Muscle layer of duodenum (tissue), 2 donors: ENCODE data around the gene RCAN1.
A peak's percentile ranks its signal among the peaks of the same experiment; 100 is the strongest.

Source experiments
- H3K27ac ChIP-seq: one replicate; pipeline ENCODE4 v1.7.0; 2013; ENCODE audit warnings: mild to moderate bottlenecking, low read length
- H3K27me3 ChIP-seq: one replicate; pipeline ENCODE4 v1.7.0; 2013; ENCODE audit warnings: low read depth, mild to moderate bottlenecking, control low read depth, low read length
- H3K36me3 ChIP-seq, 2 donors: one replicate each; pipeline ENCODE4 v1.7.0; 2013; ENCODE audit warnings: low read length in 2 of 2, control low read depth in 1 of 2, mild to moderate bottlenecking in 1 of 2; ENCODE audit not compliant: insufficient read depth in 2 of 2, control insufficient read depth in 1 of 2
- H3K4me1 ChIP-seq, 2 donors: one replicate each; pipeline ENCODE4 v1.7.0; 2013; ENCODE audit warnings: low read length in 2 of 2, mild to moderate bottlenecking in 2 of 2, control low read depth in 1 of 2, moderate library complexity in 1 of 2; ENCODE audit not compliant: insufficient read depth in 2 of 2, control insufficient read depth in 1 of 2
- H3K4me3 ChIP-seq, 2 donors: one replicate each; pipeline ENCODE4 v1.7.0; 2013; ENCODE audit warnings: low read length in 2 of 2, low read depth in 1 of 2, mild to moderate bottlenecking in 1 of 2
- H3K9me3 ChIP-seq, 2 donors: one replicate each; pipeline ENCODE4 v1.7.0; 2013; ENCODE audit warnings: low read length in 2 of 2, control low read depth in 1 of 2, mild to moderate bottlenecking in 1 of 2; ENCODE audit not compliant: control insufficient read depth in 1 of 2
- donor health status: healthy.

Gene RCAN1

DNA sequence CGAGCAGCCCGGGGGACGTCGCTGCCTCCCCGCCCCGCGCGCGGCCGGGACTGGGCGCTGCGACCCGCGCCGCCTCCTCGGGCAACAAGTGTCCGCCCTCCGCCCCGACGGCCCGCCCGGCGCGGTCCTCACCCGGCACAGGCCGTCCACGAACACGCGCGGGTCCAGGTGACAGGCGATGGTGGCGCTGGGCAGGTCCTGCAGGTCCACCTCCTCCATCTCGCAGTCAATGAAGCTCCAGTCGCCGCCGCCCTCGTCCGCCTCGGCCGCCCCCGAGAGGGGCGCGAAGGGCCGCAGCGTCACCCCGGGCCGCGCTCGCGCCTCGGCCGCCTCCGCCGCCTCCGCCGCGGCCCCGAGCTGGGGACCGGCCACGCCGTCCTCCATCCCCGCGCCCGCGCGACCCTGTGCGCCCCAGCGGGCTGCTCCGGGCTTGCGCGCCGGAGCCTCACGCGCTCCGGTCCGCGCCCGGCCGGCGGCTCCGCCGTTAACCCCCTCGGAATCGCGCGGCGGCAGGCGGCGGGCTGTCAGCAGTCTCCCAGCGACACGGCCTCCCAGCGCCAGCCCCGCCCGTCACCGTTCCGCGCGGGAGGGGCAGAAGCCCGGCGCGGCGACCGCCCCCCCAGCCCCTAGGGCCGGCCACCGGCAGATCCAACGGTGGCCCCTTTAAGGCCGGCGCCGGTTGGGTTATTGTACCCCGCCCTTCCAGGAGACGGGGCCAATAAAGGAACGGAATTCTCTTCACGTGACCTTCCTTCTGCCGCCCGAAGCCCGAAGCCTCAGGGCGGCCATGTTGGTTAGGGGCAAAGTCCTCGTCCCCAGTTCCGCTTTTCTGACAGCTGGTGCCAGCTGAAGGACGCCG, at the start of gene RCAN1:
Gene RCAN1, minus strand, starts transcription at position 486 of the 859 bp plus-strand sequence. Its CDS starts 102 bp downstream, at position 384.
- peak within 1 kb of the TSS; percentile 70 to 81 for H3K4me3 ChIP-seq
- no peaks in the 10 kb centered on the region for H3K36me3 ChIP-seq
- H3K27ac ChIP-seq: peak within 1 kb of the TSS; percentile 87
- no peaks in the 10 kb centered on the region for H3K9me3 ChIP-seq
- no peaks in the 10 kb centered on the region for H3K27me3 ChIP-seq
- peaks cover 0 to 23% of the 10 kb centered on the region in 2 donors for H3K4me1 ChIP-seq

DNA sequence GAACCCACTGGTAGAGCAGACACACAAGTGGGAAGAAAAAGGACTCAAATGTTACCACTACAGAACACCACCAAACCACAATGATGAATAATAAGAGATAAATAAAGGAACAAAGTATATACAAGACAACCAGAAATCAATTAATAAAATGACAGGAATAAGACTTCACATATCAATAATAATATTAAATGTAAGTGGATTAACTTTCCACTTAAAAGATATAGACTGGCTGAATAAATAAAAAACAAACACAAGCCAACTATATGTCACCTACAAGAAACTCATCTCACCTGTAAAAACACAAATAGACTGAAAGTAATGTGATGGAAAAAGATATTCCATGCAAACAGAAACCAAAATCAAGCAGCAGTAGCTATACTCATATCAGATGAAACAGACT, 46.9 kb upstream of the RCAN1 start:
- Histone ChIP-seq H3K27ac (no peak overlapping the region), H3K9me3 (peaks cover 14 to 24% of the 10 kb centered on the region in 2 donors)

DNA sequence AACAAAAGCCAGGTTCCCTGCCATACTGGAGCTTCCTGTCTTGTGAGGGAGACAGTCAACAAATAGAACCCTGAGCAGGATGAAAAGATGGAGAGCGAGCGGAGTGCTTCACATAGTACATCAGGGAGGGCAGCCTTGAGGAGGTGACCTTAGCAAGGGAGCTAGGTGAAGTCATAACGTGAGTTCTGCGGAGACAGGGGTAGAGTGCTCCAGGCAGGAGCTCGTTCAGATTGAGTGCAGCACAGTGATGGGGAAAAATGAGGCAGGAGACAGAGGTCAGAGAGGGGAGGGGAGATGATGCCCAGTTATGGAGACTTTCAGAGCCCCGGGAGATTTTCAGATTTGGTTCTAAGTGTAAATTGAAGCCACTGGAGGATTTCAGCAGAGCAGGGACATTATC, 38.6 kb upstream of the RCAN1 start:
- H3K4me1 ChIP-seq: no peaks in the 10 kb centered on the region
- H3K4me3 ChIP-seq: no peak overlapping the region
- H3K9me3 ChIP-seq: peaks cover 0 to 15% of the 10 kb centered on the region in 2 donors
- H3K27me3 ChIP-seq: no peaks in the 10 kb centered on the region
- no peak overlapping the region for H3K27ac ChIP-seq
- no peaks in the 10 kb centered on the region for H3K36me3 ChIP-seq

More for the DNA sequence above, 46.9 kb upstream of the RCAN1 start:
- no peaks in the 10 kb centered on the region for H3K4me1 ChIP-seq
- H3K36me3 ChIP-seq: no peaks in the 10 kb centered on the region
- no peak overlapping the region for H3K4me3 ChIP-seq
- no peaks in the 10 kb centered on the region for H3K27me3 ChIP-seq

DNA sequence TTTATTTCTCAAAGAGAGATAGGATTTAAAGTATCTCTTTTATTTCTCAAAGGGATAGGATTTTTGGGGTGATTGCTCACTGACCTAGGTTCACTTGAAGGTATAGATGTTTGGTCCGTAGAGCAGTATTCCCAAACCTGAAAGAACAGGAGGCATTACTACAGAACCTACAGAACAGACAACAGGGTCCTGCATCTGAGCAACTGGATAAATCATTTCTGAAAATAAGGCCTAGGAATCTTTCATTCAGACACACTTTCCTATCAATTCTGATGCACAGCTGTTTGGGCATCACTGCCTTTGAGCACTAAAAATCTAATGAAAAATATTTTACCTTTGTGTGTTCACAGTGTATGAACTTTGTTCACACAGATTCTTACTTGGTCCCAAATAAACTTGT, 36.7 kb upstream of the RCAN1 start:
- Histone ChIP-seq H3K27ac (no peak overlapping the region), H3K36me3 (no peaks in the 10 kb centered on the region), H3K27me3 (no peaks in the 10 kb centered on the region), H3K4me1 (no peaks in the 10 kb centered on the region), H3K9me3 (peaks cover 0 to 15% of the 10 kb centered on the region in 2 donors), H3K4me3 (no peak overlapping the region)

GRCh38 chr21:34650861-34651431, 36.0 kb upstream of the RCAN1 start:
- H3K4me1 ChIP-seq: no peaks in the 10 kb centered on the region
- H3K4me3 ChIP-seq: no peak overlapping the region
- H3K27me3 ChIP-seq: no peaks in the 10 kb centered on the region
- peaks cover 0 to 15% of the 10 kb centered on the region in 2 donors for H3K9me3 ChIP-seq
- H3K27ac ChIP-seq: no peak overlapping the region
- no peaks in the 10 kb centered on the region for H3K36me3 ChIP-seq

GRCh38 chr21:34649400-34649799, 34.5 kb upstream of the RCAN1 start:
- Histone ChIP-seq H3K9me3 (peaks cover 0 to 15% of the 10 kb centered on the region in 2 donors), H3K27me3 (no peaks in the 10 kb centered on the region), H3K4me1 (no peaks in the 10 kb centered on the region), H3K4me3 (no peak overlapping the region), H3K36me3 (no peaks in the 10 kb centered on the region), H3K27ac (no peak overlapping the region)

GRCh38 chr21:34648739-34649297, 33.9 kb upstream of the RCAN1 start:
- H3K27ac ChIP-seq: no peak overlapping the region
- H3K4me3 ChIP-seq: no peak overlapping the region
- no peaks in the 10 kb centered on the region for H3K4me1 ChIP-seq
- H3K27me3 ChIP-seq: no peaks in the 10 kb centered on the region
- no peaks in the 10 kb centered on the region for H3K36me3 ChIP-seq
- H3K9me3 ChIP-seq: peaks cover 0 to 15% of the 10 kb centered on the region in 2 donors

DNA sequence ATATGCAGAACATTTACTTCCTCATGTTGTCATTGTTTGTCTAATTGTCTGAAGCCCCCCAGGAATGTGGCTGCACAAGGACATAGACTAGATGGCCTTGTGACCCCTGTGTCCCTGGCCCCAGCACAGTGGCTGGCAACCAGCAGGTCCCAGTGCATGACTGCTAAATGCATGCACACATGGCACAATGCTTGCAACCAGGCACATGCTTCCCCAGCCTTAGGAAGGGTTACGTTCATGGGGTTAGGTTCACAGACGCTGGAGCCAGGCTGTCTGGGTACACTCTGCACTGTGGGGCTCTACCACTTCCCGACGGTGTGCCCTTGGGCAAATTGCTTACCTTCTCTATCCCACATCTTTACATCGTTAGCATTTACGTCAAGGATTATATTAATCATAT, 32.6 kb upstream of the RCAN1 start:
- H3K4me3 ChIP-seq: no peak overlapping the region
- H3K36me3 ChIP-seq: no peaks in the 10 kb centered on the region
- H3K27ac ChIP-seq: no peak overlapping the region
- no peaks in the 10 kb centered on the region for H3K4me1 ChIP-seq
- peaks cover 0 to 15% of the 10 kb centered on the region in 2 donors for H3K9me3 ChIP-seq
- no peaks in the 10 kb centered on the region for H3K27me3 ChIP-seq

GRCh38 chr21:34644825-34645224, 29.9 kb upstream of the RCAN1 start:
- Histone ChIP-seq H3K27me3 (no peaks in the 10 kb centered on the region), H3K4me3 (no peak overlapping the region), H3K36me3 (no peaks in the 10 kb centered on the region), H3K27ac (no peak overlapping the region), H3K9me3 (no peaks in the 10 kb centered on the region), H3K4me1 (no peaks in the 10 kb centered on the region)

DNA sequence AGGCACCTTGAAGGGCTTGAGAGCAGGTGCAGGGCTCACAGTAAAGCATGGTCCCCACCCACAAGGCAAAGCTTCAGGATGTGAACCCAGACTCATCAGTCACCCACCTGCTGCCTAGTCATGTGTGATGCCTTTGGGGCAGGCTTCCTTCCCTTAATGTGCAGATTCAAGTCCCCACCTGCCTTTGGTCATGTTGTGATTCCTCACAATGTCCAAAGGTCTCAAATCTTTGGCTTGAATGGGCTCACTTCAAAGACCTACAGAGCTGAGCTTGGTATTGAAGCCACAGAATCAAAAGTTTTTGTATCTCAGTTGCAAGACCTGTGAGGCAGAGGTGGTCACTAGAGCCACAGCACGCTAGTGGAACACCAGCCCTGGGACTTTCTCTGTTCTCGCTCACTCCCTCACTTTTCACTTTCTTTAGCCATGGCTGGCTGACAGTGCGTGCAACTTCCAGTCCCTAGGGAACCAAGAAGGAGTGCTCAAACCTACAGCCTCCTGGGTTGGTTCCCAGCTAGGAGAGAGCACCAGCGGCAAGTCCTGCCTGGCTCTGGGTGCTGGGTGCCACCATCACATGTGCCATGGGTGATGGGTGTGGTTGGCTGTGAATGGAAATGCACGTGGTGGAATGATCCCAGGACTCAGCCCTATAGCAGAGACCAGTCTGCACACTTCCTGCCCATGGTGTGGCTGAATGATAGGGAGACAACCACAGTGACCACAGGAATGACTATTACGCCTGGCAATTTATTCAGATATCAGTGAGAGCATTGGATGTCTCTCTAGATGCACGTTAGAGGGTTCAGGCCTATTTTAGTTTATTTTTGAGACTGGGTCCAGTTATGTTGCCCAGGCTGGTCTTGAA, 27.5 kb upstream of the RCAN1 start:
- Histone ChIP-seq H3K27me3 (no peaks in the 10 kb centered on the region), H3K9me3 (no peaks in the 10 kb centered on the region), H3K27ac (no peak overlapping the region), H3K36me3 (no peaks in the 10 kb centered on the region), H3K4me1 (no peaks in the 10 kb centered on the region), H3K4me3 (no peak overlapping the region)

- no peaks in the 10 kb centered on the region for H3K27me3 ChIP-seq
- H3K4me1 ChIP-seq: no peaks in the 10 kb centered on the region
- no peaks in the 10 kb centered on the region for H3K9me3 ChIP-seq
- no peak overlapping the region for H3K4me3 ChIP-seq
- H3K36me3 ChIP-seq: no peaks in the 10 kb centered on the region
- no peak overlapping the region for H3K27ac ChIP-seq
Observed at GRCh38 chr21:34640858-34641257, 25.9 kb upstream of the RCAN1 start.
